ENCODE data around the gene HOXB7. TPM values are rescaled to one million over a fixed set of nuclear protein-coding genes. Genes with fewer than 3 reads are reported as not detected.

HOXB7 gene
- total RNA-seq, 2 donors from 2014 or later: 0.24 to 0.78 TPM

GRCh38 chr17:48604770-48605329 is 6.0 kb downstream of the HOXB7 start, which contains the start of gene HOXB6:
Gene HOXB6, minus strand, starts transcription at chr17:48604986. Its CDS starts 6,836 bp downstream, at chr17:48598150.
- no peak for DNase-seq (ENCODE audit: low spot score)
- H3K27me3 ChIP-seq: peaks cover 67 to 86% of the 10 kb centered on the region in 2 donors
- H3K27ac ChIP-seq: no peak within 1 kb of the TSS

GRCh38 chr17:48603959-48604769 is 6.7 kb downstream of the HOXB7 start:
- Histone ChIP-seq H3K27me3 (peaks cover 69 to 86% of the 10 kb centered on the region in 2 donors), H3K9me3 (peaks cover 0 to 4% of the 10 kb centered on the region in 2 donors), H3K4me3 (no peak overlapping the region), H3K27ac (no peak overlapping the region), H3K4me1 (peaks cover 0 to 7% of the 10 kb centered on the region in 2 donors), H3K36me3 (no peaks in the 10 kb centered on the region)
- TF ChIP-seq CTCF (IDR thresholded peaks at IDR 0.05): no peak
- no peak for DNase-seq (ENCODE audit: low spot score)

More at GRCh38 chr17:48604770-48605329, 6.0 kb downstream of the HOXB7 start, which contains the start of gene HOXB6:
- Histone ChIP-seq H3K9me3 (peaks cover 0 to 4% of the 10 kb centered on the region in 2 donors), H3K36me3 (no peaks in the 10 kb centered on the region), H3K4me1 (peaks cover 0 to 8% of the 10 kb centered on the region in 2 donors), H3K4me3 (no peak within 1 kb of the TSS)
- no peak for TF ChIP-seq CTCF (IDR thresholded peaks at IDR 0.05)

DNA sequence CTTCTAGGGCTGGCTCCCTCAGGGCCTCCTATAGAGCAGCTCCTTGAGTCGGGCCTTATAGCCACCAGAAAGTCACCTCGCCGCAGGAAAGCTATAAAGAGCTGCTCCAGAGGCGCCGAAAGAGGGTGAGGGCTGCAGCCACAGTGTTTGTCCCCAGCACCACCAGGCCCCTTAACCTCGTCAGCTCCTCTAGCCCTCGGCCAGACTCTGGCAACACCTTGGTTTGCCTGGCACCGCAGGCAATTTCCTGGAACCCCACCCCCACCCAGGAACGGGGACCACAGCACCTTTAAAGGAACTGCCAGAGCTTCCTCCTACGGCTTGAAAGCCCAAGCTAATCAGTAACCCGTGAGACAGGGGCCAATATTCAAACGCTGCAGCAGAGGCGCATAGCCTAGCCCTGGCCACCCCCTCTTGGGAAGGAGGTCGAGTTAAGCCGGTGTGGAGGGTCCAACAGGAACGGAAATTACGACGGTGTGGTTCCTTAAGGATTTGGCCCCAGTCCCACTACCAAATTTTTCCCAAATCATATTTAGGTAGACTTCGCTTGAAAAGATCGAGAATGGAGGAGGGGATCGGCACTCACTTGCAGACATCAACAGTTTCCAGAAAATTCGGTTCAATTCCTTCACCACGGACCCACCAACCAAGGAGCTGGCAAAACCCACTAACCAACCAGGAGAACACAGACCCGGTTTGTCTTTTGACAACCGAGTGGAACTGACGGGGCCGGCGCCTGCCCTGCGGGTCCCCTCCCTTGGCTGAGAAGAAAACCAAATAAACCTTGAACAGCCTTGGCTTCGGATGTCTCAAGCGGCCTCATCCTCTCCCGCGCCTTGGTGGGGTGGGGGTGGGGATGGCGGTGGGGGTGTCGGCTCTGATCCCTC is 9.0 kb downstream of the HOXB7 start:
- Histone ChIP-seq H3K27me3 (peaks cover 74 to 87% of the 10 kb centered on the region in 2 donors), H3K36me3 (no peaks in the 10 kb centered on the region), H3K9me3 (peaks cover 0 to 4% of the 10 kb centered on the region in 2 donors), H3K4me1 (peaks cover 0 to 19% of the 10 kb centered on the region in 2 donors), H3K4me3 (no peak overlapping the region), H3K27ac (no peak overlapping the region)
- DNase-seq (ENCODE audit: low spot score): no peak
- TF ChIP-seq CTCF (IDR thresholded peaks at IDR 0.05): no peak

- peaks cover 0 to 4% of the 10 kb centered on the region in 2 donors for H3K9me3 ChIP-seq
- TF ChIP-seq CTCF (IDR thresholded peaks at IDR 0.05): no peak
- no peak overlapping the region for H3K27ac ChIP-seq
- H3K4me3 ChIP-seq: no peak overlapping the region
- H3K27me3 ChIP-seq: peaks cover 68 to 89% of the 10 kb centered on the region in 2 donors
- H3K4me1 ChIP-seq: peaks cover 0 to 24% of the 10 kb centered on the region in 2 donors
- DNase-seq (ENCODE audit: low spot score): no peak
- no peaks in the 10 kb centered on the region for H3K36me3 ChIP-seq
Measured at GRCh38 chr17:48601207-48601538, 9.6 kb downstream of the HOXB7 start.

- DNase-seq (ENCODE audit: low spot score): no peak
- H3K4me1 ChIP-seq: peaks cover 0 to 28% of the 10 kb centered on the region in 2 donors
- no peak overlapping the region for H3K27ac ChIP-seq
- peaks cover 0 to 4% of the 10 kb centered on the region in 2 donors for H3K9me3 ChIP-seq
- TF ChIP-seq CTCF (IDR thresholded peaks at IDR 0.05): no peak
- no peak overlapping the region for H3K4me3 ChIP-seq
- no peaks in the 10 kb centered on the region for H3K36me3 ChIP-seq
- peaks cover 71 to 88% of the 10 kb centered on the region in 2 donors for H3K27me3 ChIP-seq
Measured at GRCh38 chr17:48600244-48601098, 10.3 kb downstream of the HOXB7 start.
